Spleen (tissue), 7 donors: Measurements from ENCODE around the gene MAP4K4.

Experiments used
- POLR2A ChIP-seq, 3 donors: fragments of 450-650 bp; IDR thresholded peaks; one replicate each; pipeline ENCODE4 v1.5.1; 2017; ENCODE audit warnings: antibody characterized with exemption in 3 of 3, mild to moderate bottlenecking in 1 of 3
- TF ChIP-seq, protein P1 (sequence below), 11 experiments: fragments of 200-600 bp in 7 of 11; fragments of 450-650 bp in 4 of 11; sonication (generic) in 4 of 11; IDR thresholded peaks in 8 of 11; conservative IDR thresholded peaks in 3 of 11; 1 replicate in 7 of 11; 2 replicates in 4 of 11; pipeline versions ENCODE4 v1.4.0 to v1.8.0; 2016 to 2021; ENCODE audit warnings: antibody characterized with exemption in 11 of 11, inconsistent platforms in 4 of 11, mild to moderate bottlenecking in 1 of 11
- donor health status: DM: no; HTN: no; CAD: no; lungs with moderate emphysema.
- donor health status: DM: no; HTN: no; CAD: no.
- donor health status: DM: no; HTN: no; CAD: no.

GRCh38 chr2:101750688-101751087 is 53.2 kb downstream of the MAP4K4 start:
- TF ChIP-seq, protein P1, sequence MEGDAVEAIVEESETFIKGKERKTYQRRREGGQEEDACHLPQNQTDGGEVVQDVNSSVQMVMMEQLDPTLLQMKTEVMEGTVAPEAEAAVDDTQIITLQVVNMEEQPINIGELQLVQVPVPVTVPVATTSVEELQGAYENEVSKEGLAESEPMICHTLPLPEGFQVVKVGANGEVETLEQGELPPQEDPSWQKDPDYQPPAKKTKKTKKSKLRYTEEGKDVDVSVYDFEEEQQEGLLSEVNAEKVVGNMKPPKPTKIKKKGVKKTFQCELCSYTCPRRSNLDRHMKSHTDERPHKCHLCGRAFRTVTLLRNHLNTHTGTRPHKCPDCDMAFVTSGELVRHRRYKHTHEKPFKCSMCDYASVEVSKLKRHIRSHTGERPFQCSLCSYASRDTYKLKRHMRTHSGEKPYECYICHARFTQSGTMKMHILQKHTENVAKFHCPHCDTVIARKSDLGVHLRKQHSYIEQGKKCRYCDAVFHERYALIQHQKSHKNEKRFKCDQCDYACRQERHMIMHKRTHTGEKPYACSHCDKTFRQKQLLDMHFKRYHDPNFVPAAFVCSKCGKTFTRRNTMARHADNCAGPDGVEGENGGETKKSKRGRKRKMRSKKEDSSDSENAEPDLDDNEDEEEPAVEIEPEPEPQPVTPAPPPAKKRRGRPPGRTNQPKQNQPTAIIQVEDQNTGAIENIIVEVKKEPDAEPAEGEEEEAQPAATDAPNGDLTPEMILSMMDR (IDR thresholded peaks at IDR 0.05 in 8 of 11, conservative IDR thresholded peaks at IDR 0.05 in 3 of 11), result no peak
- no peak for TF ChIP-seq POLR2A (IDR thresholded peaks at IDR 0.05)
